Left cardiac atrium (tissue), 4 donors: ENCODE data around the gene BATF3. TPM values are rescaled to one million over a fixed set of nuclear protein-coding genes. Genes with fewer than 3 reads are reported as not detected.
"Not testable (repeated sequence)": the region's sequence is repeated elsewhere in the genome, so short reads cannot be mapped to it uniquely, and the experiment has no call there.

Experiments used
- ATAC-seq, 2 donors: fragments of 200-7000 bp; cut with Tn5 transposase; one replicate each; pipeline ENCODE4 v1.9.1; 2020; ENCODE audit warnings: mild to moderate bottlenecking in 2 of 2, moderate library complexity in 2 of 2
- DNase-seq: peaks from one replicate; pipeline ENCODE4 v3.0.0-alpha.2; 2020
- intact Hi-C, 2 donors: fragments of 100-400 bp; cut with DNase I; formaldehyde crosslinking; loops; one replicate each; pipeline versions ENCODE4 v1.14.1 to v1.15.1; 2022 to 2023
- long read RNA-seq: library from polyadenylated mRNA; unstranded; transcript quantifications from one replicate; pipeline ENCODE4 v2.0.0, GENCODE V29; 2021
- total RNA-seq, 2 donors: library from RNA; stranded (reverse); fragmentation: NEBNext Ultra II Directional; extraction: Animal tissue kit (Norgen Biotek cat#: 25700); gene quantifications; one replicate each; pipeline ENCODE4 v1.2.1, GENCODE V29; 2021
- donor health status: DM: no; HTN: yes; CAD: no.
- donor health status: DM: no; HTN: yes; CAD: no; lungs with severe emphysema.
- donor health status: DM: yes; HTN: yes; CAD: no.
- donor health status: Dilated cardiomyopathy.

BATF3 gene, protein sequence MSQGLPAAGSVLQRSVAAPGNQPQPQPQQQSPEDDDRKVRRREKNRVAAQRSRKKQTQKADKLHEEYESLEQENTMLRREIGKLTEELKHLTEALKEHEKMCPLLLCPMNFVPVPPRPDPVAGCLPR
- 1 to 10 TPM; 3.9 to 8.1 TPM for total RNA-seq
- long read RNA-seq, partial matches to known transcripts = 0 of 2 reads
- long read RNA-seq, other reads (novel, unspliced or antisense) = 0 of 2 reads

GRCh38 chr1:212699625-212700222 is at the start of gene BATF3:
Gene BATF3, minus strand, starts transcription at chr1:212699840. Its CDS starts 78 bp downstream, at chr1:212699762.
- ATAC-seq (peak; percentile 67 to 80), DNase-seq (peak; percentile 73)
- intact Hi-C loops = no loop called here

DNA sequence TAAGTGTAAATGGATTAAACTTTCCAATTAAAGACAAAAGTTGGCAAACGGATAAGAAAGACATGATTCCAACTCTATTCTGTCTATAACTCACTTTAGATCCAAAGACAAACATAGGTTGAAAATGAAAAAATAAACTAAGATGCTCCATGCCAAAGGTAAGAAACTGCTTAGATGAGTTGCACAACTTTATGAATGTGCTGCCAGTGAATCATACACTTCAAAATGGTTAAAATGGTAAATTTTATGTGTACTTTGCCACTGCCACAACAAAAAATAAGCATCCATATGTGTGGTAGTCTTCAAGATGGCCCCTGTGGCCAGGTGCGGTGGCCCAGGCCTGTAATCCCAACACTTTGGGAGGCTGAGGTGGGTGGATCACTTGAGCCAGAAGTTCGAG is 46.9 kb upstream of the BATF3 start:
- no peak for ATAC-seq
- no peak for DNase-seq
- intact Hi-C loops = no loop called here

- intact Hi-C loops = no loop called here
- no peak for ATAC-seq
- no peak for DNase-seq
Measured at GRCh38 chr1:212745303-212745702, 45.7 kb upstream of the BATF3 start.

- no peak for DNase-seq
- intact Hi-C loops = no loop called here
- ATAC-seq = no peak
Measured at GRCh38 chr1:212743901-212744475, 44.3 kb upstream of the BATF3 start.

GRCh38 chr1:212738330-212738729 is 38.7 kb upstream of the BATF3 start:
- ATAC-seq = no peak
- intact Hi-C loops = no loop called here
- DNase-seq = no peak

- intact Hi-C loops = no loop called here
Measured at GRCh38 chr1:212737559-212737958, 37.9 kb upstream of the BATF3 start.

DNA sequence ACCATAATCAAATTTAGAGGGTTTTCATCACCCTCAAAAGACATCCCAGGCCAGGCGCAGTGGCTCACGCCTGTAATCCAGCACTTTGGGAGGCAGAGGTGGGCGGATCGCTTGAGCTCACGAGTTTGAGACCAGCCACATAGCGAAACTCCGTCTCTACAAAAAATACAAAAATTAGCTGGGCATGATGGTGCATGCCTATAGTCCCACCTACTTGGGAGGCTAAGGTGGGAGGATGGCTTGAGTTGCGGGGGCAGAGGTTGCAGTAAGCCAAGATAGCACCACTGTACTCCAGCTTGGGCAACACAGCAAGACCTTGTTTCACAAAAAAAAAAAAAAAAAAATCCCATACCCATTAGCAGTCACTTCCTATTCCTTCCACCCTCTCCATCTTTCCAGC is 33.5 kb upstream of the BATF3 start:
- ATAC-seq = no peak
- intact Hi-C loops = no loop called here
- DNase-seq = no peak

More at GRCh38 chr1:212737559-212737958, 37.9 kb upstream of the BATF3 start:
- ATAC-seq = no peak
- DNase-seq = no peak

- DNase-seq (no peak), ATAC-seq (no peak)
- intact Hi-C loops = no loop called here
Measured at GRCh38 chr1:212731630-212732029, 32.0 kb upstream of the BATF3 start.

DNA sequence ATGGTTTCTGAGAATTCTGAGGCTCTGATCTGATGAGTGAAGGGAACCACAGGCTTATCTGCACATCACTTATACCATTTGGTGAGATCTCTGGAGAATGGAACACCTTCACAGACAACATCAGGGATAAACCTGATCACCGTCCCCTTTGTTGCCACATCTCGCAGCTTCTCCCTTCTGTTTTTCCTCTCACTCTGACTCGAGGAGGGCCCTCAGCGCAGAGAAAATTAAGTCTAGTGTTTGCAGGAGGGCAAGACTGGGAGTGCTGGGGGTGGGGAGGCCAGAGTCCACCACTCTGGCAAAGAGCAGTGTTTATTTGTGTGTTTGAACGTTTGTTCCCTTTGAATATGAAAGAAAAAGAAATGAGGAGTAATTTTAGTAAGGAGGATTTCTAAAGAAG is 29.0 kb upstream of the BATF3 start:
- DNase-seq (no peak), ATAC-seq (no peak)
- intact Hi-C loops = no loop called here

- DNase-seq = no peak
- intact Hi-C loops = no loop called here
Measured at GRCh38 chr1:212727386-212728181, 27.9 kb upstream of the BATF3 start.

DNA sequence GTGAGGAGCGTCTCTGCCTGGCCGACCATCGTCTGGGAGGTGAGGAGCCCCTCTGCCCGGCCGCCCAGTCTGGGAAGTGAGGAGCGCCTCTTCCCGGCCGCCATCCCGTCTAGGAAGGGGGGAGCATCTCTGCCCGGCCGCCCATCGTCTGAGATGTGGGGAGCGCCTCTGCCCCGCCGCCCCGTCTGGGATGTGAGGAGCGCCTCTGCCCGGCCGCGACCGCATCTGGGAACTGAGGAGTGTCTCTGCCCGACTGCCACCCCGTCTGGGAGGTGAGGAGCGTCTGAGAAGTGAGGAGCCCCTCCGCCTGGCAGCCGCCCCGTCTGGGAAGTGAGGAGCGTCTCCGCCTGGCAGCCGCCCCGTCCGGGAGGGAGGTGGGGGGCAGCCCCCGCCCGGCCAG is 25.0 kb upstream of the BATF3 start:
- ATAC-seq, DNase-seq, intact Hi-C loops: not testable (repeated sequence)

More at GRCh38 chr1:212727386-212728181, 27.9 kb upstream of the BATF3 start:
- ATAC-seq = no peak

DNA sequence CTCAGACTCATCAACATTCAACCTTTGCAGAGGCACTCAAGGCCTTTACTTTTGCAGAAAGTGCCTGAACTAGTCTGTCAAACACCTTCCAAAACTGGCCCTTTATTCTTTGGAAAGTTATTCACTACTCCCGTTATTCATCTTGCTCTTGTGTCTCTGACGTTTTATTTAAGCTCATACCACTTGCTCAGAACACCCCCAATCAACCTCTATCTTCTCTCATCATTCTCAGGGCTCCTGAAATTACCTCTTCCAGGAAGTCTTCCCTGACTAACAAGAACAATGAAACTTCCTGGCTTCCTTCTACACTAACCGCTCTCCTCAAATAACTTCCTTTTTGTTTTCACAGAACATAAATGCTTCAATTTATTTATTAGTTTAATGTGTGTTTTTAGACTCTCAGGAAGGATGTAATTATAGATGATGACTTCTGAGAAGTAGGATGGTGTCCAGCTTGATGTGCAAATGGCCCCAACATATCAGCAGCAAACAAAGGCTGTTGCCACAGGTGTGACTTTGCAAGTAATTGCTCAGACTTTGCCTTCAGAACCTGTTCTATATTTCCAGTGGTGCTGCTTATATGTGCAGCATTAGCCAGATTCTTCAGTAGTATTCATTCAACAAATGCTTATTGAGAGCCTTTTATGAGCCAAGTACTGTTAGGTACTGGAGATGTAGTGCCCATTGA is 22.8 kb upstream of the BATF3 start:
- DNase-seq = no peak
- intact Hi-C loops = no loop called here
- no peak for ATAC-seq

GRCh38 chr1:212721388-212722247 is 22.0 kb upstream of the BATF3 start:
- intact Hi-C loops = no loop called here
- ATAC-seq (no peak), DNase-seq (no peak)

GRCh38 chr1:212719633-212720032 is 20.0 kb upstream of the BATF3 start:
- ATAC-seq (no peak), DNase-seq (no peak)
- intact Hi-C loops = no loop called here

DNA sequence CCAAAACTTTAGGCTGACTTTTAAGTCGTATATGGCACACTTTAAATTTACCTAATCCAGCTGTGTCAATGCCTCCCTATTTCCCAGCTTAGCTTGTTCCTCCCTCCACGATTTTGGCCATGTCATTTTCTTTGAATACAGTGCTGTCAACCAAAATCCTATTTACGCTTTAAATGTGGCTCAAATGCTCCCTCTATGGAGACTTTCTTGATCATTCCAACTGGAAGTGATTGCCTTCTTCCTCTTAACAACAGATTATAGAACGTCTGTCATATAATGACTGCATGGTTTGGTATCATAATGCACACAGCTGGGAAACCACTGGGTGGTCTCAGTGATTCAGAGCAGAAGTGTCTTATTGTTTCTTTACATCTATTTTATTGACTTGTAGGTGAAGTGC is 18.9 kb upstream of the BATF3 start:
- ATAC-seq (no peak), DNase-seq (no peak)
- intact Hi-C loops = no loop called here

- ATAC-seq (no peak), DNase-seq (no peak)
- intact Hi-C loops = no loop called here
Measured at GRCh38 chr1:212716161-212716560, 16.5 kb upstream of the BATF3 start.

DNA sequence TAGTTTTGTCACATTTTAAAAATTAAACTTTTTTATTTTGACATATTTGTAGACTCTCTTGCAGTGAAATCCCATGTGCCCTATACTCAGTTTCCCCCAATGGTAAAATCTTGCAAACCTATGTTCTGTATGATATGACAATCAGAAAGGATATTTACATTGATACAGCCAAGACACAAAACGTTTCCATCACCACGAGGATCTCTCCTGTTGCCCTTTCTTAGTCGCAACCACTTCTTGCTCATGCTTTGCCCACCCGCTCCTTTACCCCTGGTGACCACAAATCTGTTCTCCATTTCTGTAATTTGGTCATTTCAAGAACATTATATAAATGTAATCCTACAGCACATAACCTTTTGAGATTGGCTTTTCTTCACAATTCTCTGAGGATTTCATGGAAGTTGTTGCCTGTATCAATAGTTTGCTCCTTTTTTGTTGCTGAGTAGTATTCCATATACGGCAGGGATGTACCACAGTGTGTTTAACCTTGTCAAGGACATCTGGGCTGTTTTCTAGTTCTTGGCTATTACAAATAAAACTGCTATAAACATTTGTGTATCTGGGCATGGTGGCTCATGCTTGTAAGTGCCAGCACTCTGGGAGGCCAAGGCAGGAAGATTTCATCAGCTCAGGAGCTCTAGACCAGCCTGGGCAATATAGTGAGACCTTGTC is 14.0 kb upstream of the BATF3 start:
- intact Hi-C loops = no loop called here
- DNase-seq (no peak), ATAC-seq (no peak)
